Renal cortex interstitium (tissue), 11 donors: Measurements from ENCODE around the gene ANKRD29. TPM values are rescaled to one million over a fixed set of nuclear protein-coding genes. Genes with fewer than 3 reads are reported as not detected.
"Not testable (repeated sequence)": the region's sequence is repeated elsewhere in the genome, so short reads cannot be mapped to it uniquely, and the experiment has no call there.

Source experiments
- DNase-seq, 11 donors: peaks; one replicate each; pipeline ENCODE4 v3.0.0-alpha.2; 2013; ENCODE audit warnings: low read depth in 9 of 11, low spot score in 4 of 11; ENCODE audit errors: extremely low read depth in 1 of 11
- polyA plus RNA-seq, 3 donors: library from polyadenylated mRNA; unstranded; fragments of 120-200 nt; gene quantifications; one replicate each; pipeline ENCODE4 v1.2.1, GENCODE V29; 2013; ENCODE audit not compliant: insufficient read length in 3 of 3

ANKRD29 gene
- polyA plus RNA-seq, 3 donors = 0.72 to 1.3 (median 0.95) TPM

DNA sequence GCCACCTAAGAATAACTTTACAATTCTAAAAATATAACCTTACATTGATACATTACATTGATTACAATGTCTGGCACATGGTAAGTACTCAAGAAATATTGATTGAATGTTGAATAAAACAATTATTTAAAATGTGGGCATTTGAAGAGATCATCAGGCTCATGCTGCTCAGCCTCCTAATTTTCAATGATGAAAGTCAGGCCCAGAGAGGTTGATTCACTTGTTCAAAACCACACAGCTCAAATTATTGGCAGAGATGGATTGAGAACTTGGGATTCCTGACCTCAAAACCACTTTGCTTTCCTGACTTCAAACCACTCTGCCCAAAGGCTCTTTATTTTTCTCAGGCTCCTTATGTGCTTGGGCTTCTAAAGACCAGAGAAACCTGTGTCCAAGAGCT, 34.7 kb downstream of the ANKRD29 start:
- DNase-seq = no peak

DNA sequence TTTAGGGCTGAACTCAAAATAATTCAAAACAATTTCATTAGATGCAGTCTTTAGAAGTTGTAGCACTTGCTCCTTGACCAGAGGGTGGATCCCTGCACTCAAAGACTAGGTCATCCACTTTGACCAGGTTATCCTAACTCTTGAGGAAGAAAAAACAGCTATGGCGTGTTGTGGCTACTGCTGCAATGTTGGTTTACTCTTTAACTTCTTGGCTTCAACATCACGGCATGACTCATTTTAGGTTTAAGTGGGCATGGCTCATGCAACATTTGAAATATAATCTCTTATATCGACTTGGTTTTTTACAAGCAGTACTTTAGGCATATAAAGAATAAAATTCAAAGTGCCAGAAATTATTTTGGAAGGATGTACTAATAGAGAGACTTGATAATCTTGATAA, 35.4 kb downstream of the ANKRD29 start:
- no peak for DNase-seq

DNA sequence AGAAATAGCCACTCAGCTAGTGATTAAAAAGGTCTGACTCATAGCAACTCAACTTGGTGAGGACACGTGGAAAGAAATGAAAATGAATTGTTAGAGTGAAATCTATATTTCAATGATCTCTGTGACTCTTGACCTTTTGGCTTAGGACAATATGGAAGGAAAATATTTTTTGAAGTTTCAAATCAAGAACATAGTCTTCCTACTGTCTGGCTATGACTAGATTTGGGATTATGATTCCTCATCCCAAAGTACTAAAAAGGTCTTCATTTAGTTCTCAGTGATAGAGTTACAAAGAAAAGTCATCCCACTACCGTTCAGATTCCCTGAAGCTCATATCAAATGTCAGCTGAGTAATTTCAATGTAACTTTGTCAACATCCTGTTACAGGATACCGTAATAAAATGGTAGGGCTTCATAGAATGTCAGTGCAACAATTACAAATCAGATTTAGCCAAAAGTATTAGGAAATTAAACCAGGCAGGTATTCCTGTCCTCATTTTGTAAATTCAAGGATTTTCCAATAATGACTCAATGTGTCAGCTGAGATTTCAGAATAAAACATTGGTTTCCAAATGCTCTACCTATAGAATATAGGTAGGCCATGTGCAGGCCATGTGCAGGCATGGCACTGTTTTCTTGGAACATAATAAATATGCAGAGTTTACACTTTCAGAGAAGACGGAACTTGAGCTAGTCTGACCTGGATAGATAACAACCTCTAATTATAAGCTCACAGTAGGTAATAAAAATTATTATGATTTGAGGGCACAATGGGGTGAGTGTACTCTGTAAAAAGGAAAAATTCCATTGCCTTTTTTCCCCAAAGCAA, 36.0 kb downstream of the ANKRD29 start:
- DNase-seq = no peak

DNA sequence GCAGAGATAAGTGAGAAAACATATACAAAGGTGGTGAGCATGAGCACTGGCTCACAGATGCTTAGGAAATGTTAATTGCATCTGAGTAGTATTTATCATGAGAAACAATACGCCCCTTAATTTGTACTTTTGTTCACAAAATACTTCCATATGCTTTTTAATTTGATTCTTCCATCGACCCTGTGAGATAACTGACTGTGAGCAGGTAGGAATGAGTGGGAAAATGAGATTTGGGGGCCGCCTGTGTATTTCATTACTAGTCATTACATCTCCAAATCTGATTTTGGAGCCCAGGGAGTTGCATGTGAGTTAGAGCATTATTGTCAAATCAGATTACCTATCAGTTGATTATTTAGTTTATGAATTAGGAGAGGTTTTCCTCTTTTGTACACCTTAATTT, 39.7 kb downstream of the ANKRD29 start:
- no peak for DNase-seq

- DNase-seq = peak in 1 of 11 donors; percentile 35
Observed at GRCh38 chr18:23619388-23619881, 43.3 kb downstream of the ANKRD29 start.

DNA sequence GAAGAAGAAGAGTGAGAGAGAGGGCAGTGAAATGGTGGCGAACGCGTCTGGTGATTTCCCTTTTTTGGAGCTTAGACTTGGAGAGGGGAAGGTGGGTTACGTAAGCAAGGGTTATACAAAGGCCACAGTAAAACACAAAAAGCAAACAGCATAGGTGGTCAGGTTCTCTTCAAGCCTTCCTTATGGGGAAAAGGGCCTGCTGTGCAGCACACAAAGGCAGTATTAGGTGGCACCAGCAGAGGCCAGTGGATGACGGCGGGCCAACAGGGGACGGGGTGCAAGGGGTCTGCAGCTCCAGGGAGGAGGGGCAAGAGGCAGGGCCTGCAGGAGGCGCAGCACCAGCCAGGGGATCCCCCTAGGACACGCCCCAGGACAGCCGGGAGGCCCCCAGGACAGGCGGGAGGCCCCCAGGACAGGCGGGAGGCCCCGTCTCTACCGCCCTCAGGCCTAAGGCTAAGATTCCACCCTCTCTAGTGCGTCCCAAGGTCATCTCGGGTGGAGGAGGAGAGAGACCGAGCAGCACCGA, 43.8 kb downstream of the ANKRD29 start:
- DNase-seq = no peak

GRCh38 chr18:23617412-23618014, 45.2 kb downstream of the ANKRD29 start:
- no peak for DNase-seq

DNA sequence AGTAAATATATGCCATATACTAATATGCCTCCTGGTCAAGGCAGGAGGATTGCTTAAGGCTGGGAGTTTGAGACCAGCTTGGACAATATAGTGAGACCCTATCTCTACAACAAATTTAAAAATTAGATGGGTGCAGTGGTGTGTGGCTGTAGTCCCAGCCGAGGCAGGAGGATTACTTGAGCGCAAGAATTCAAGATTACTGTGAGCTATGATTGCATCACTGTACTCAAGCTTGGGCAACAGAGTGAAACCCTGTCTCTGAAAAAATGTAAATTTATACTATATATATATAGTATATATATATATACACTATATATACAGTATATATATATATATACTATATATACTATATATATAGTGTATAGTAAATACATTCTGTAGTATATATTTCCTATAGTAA, 46.5 kb downstream of the ANKRD29 start:
- DNase-seq = no peak

GRCh38 chr18:23614891-23615290, 47.8 kb downstream of the ANKRD29 start:
- DNase-seq = no peak

DNA sequence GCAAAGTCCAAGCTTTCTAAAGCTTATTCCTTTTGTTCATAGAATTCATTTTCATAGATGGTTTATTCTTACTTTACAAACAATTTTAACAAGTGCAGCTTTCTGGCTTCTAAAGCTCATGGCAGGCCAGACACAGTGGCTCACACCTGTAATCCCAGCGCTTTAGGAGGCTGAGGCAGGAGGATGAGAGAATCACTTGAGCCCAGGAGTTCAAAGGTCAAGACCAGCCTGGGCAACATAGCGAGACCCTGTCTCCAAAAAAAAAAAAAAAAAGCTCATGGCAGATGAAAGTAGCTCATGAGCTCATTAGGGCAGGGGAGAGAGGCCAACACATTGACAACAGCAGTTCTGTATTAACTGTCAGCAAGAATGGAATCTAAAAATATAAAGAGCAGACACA, 48.3 kb downstream of the ANKRD29 start:
- DNase-seq = no peak

GRCh38 chr18:23613091-23613475, 49.6 kb downstream of the ANKRD29 start:
- not testable (repeated sequence) for DNase-seq

DNA sequence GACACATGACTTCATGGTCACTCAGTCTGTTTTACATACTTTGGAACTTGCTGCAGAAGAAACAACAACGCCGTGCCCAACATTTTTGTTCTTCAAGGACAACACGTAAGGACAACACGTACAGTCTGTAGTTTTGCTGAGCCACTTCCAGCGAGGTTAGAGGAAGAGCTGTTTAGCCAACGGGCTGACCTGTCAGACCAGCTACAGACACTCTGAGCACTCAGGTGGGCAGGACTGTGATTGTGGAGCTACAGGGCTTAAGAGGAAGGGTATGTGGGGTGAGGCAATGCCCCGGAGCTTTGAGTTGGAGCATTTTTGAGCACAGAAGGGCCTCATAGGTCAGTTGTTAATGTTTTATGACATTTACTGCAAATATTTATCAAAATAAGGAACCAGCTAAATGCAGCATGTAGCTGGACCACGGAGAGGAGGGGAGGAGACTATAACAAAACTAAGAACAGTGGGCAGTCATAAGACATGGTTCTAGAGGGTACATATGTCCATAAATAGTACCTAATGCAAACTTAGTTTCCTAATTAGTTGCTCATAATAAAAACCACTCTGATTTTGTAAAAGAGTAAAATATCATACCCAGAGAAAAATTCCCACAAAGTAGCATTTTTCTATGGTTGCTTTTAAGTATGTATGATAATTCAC, 50.1 kb downstream of the ANKRD29 start:
- DNase-seq = no peak

DNA sequence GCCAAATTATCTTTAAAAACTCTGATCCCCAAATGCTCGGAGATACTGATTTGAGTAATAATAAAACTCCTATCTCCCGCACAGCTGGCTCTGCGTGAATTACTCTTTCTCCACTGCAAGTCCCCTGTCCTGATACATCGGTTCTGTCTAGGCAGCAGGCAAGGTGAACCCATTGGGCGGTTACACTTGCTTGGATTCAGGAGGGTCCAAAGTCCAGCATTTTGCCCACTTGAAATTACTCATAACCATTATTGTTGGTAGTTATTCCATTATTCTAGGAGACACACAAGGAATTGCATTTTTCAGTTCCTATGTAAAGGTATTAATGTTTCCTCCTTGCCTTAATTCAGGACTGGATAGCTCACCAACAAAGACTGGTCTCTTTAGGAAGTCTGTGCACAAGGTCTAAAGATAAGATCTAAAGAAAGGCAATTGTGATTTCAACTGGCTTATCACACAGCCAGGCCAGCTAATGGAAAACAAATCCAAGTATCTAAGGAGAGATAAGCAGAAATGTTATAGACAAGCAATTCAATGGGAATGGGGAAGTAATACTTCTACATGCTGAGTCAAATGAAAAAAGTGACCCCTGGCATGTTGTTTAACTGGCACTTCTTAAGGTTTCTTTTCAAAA, 53.2 kb downstream of the ANKRD29 start:
- DNase-seq = no peak

DNA sequence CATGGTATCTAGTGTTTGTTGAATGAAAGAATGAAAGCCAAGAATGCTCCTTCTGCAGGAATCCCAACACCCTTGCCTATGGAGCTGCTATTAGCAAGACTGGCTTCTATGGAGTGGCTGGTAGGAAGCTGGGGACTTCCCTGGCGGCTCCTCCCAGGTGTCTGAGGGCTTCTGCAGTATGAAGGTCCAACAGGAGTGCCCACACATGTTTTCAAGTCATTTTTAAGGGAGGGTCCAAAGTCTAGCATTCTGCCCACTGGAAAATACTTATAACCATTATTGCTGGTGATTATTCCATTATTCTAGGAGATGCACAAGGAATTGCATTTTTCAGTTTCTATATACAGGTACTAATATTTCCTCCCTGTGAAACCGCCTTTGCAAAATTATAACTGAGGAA, 54.5 kb downstream of the ANKRD29 start:
- DNase-seq = no peak

DNA sequence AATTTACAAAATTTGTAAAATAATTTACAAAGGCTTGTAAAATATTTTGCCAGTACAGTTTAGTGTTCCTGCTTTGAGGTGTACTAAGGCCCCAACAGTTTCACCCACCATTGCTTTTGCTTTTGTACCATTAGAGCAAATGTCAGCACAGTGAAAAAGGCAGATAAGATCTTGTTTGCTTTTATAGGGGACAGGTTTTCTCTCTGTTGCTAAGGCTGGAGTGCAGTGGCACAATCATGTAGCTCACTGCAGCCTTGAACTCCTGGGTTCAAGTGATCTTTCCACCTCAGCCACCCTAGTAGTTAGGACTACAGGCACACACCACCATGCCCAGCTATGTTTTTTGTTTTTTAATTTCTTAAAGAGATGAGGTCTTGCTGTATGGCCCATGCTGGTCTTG, 56.8 kb downstream of the ANKRD29 start:
- no peak for DNase-seq

DNA sequence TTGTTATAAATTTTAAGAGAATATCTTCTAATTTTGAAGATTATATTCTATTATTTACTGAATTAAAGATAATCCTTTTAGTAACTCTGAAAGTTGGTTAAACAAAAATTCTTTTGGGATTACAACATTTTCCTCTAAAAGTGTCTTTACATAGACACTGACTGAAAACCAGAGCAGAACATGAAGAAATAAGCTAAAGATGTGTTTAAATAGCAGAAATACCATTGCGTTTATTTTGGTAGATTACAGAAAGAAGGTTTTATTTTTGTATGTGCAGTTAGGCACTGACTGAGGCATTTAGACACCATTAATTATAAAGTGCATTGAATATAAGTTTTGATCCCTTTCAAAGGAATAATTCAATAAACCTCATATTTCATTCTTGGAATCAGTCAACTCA, 62.9 kb downstream of the ANKRD29 start:
- DNase-seq = no peak

- no peak for DNase-seq
Observed at GRCh38 chr18:23596183-23596582, 66.5 kb downstream of the ANKRD29 start.

DNA sequence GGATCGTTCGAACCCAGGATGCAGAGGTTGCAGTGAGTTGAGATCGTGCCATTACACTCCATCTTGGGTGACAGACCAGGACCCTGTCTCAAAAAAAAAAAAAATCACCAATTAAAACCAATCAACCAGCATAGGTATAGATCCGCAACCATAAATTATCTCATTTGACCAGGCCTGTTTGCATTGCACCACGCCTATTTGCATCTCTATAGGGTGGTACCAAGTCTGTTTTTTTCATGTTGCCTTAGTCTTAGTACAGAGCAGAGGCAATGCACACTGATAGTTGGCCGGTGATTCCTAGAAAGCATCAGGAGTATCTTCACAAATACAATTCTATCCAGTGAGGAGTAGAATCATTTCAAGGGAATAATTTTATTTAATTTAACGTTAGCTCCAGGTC, 67.1 kb downstream of the ANKRD29 start:
- DNase-seq = no peak

- DNase-seq = no peak
Observed at GRCh38 chr18:23593720-23594119, 69.0 kb downstream of the ANKRD29 start.

DNA sequence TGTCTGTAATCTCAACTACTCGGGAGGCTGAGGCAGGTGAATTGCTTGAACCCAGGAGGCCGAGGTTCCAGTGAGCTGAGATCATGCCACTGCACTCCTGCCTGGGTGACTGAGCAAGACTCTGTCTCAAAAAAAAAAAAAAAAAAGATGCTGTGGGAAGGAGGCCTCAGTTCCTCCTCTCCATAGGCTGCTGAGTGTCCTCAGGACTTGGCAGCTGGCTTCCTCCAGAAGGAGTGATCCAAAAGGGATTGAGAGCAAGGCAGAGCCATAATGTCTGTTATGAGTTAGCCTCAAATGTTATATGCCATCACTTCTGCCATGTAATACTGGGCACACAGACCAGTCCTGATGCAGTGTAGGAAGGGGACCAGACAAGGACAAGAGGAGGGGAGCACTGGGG, 69.8 kb downstream of the ANKRD29 start:
- no peak for DNase-seq
